Measurements from ENCODE around the gene FPGS. TPM values are rescaled to one million over a fixed set of nuclear protein-coding genes. Genes with fewer than 3 reads are reported as not detected.
A peak's percentile ranks its signal among the peaks of the same experiment; 100 is the strongest.

Gene FPGS
- polyA plus RNA-seq, 3 donors = 21.3 to 28.5 (median 25.2) TPM

DNA sequence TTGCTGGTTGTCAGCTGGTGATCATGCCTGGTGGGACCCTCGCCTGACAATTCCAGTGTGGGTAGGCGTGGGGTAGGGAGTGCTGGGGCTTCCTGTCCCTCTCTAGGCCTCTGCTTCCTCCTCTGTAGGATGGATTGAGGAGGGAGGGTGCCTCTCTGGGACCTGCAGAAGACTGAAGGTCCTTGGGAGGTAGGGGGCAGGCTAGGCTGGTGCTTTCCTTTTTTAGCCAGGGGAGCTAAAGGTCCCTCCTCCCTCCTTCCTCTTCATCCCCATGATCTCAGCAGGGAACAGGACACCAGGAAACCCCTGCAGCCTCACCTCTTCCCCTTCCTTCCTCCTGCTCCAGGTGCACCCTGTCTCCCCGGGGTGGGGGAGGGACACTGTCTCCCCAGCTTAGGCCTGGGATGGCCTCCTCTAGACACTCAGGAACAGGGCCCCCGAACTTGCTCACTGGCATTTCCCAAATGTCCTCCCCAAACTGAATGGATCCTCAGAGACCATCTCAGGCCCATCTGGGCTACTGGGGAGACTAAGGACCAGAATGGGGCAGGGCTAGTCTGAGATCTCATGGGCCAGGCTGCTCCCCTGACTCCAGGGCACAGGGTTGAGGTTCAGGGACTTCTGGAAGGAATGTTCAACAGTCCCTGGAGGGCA is 32.6 kb upstream of the FPGS start:
- peak overlapping the region; percentile 86 to 94 (median 89) for H3K27ac Mint-ChIP-seq
- Histone ChIP-seq H3K27me3 (ENCODE audit: control insufficient read depth in 2 of 2, insufficient read depth in 2 of 2, low read length in 2 of 2) (no peaks in the 10 kb centered on the region), H2AFZ (ENCODE audit: insufficient read depth, low read depth, low read length, poor library complexity, severe bottlenecking) (no peak overlapping the region), H4K20me1 (ENCODE audit: insufficient read depth, low read length) (peaks cover 99% of the 10 kb centered on the region), H3K4me3 (replicated peaks in 1 of 3; ENCODE audit: low read depth in 2 of 3, low read length in 3 of 3) (peak overlapping the region in 1 of 3 experiments; percentile 80), H3K4me1 (ENCODE audit: control insufficient read depth in 1 of 2, insufficient read depth in 2 of 2, low read length in 2 of 2) (peaks cover 58 to 82% of the 10 kb centered on the region in 2 donors), H3K9me3 (replicated peaks in 1 of 2; ENCODE audit: control insufficient read depth in 1 of 2, insufficient read depth in 1 of 2, low read length in 2 of 2) (no peaks in the 10 kb centered on the region), H3K4me2 (replicated peaks; ENCODE audit: extremely low read depth, low read length, poor library complexity, severe bottlenecking) (peak overlapping the region; percentile 86), H3K36me3 (replicated peaks in 1 of 2; ENCODE audit: control insufficient read depth in 1 of 2, insufficient read depth in 2 of 2, low read length in 2 of 2) (peaks cover 68 to 92% of the 10 kb centered on the region in 2 donors), H3K79me2 (ENCODE audit: insufficient read depth, low read length) (peaks cover 98% of the 10 kb centered on the region), H3K9ac (ENCODE audit: insufficient read depth, low read length, poor library complexity, severe bottlenecking) (peak overlapping the region; percentile 32), H3K27ac (ENCODE audit: low read depth in 1 of 2, low read length in 2 of 2) (peak overlapping the region; percentile 51 to 80)
- H3K9me3 Mint-ChIP-seq = no peaks in the 10 kb centered on the region
- peaks cover 85% of the 10 kb centered on the region for H3K4me1 Mint-ChIP-seq
- TF ChIP-seq CTCF (IDR thresholded peaks at IDR 0.05) = no peak
- peaks cover 0 to 3% (median 0%) of the 10 kb centered on the region in 3 donors for H3K27me3 Mint-ChIP-seq (ENCODE audit: low read depth in 3 of 3)
- H3K4me3 Mint-ChIP-seq = peak overlapping the region; percentile 88 to 91
- peak in 1 of 3 donors; percentile 28 for DNase-seq
- 12% methylated on average over 4 of the region's 4 CpGs for WGBS (ENCODE audit: insufficient coverage)
- intact Hi-C loops (cut with micrococcal nuclease) = loop anchor here (2.0 to 5.0 kb wide), 3 partner anchors 15 to 203 kb away; partner anchors contain the start of gene TOR2A (in 1 of the 2)
- peaks cover 63 to 86% of the 10 kb centered on the region in 2 donors for H3K36me3 Mint-ChIP-seq

DNA sequence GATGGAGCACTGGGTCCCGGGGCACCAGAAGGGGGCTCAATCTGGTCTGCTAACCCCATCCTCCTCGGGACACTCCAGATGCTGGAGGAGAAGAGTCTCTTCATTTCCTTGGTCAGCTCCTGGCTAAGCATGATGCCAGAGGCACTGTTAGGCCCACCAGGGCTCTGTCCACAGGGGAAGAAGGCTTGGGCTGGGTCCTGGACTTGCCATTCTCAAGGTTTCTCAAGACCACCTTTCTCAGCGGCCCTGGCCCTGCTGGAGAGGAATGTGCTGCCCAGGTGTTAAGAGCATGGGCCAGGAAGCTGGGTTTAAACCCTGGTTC is 32.1 kb upstream of the FPGS start:
- no peak overlapping the region for H2AFZ ChIP-seq (ENCODE audit: insufficient read depth, low read depth, low read length, poor library complexity, severe bottlenecking)
- peaks cover 83% of the 10 kb centered on the region for H3K4me1 Mint-ChIP-seq
- intact Hi-C loops (cut with micrococcal nuclease) = loop anchor here (2.0 to 5.0 kb wide), 3 partner anchors 14 to 203 kb away; partner anchors contain the start of gene TOR2A (in 1 of the 2)
- no peaks in the 10 kb centered on the region for H3K9me3 ChIP-seq (replicated peaks in 1 of 2; ENCODE audit: control insufficient read depth in 1 of 2, insufficient read depth in 1 of 2, low read length in 2 of 2)
- peak overlapping the region; percentile 29 to 80 (median 60) for H3K4me3 ChIP-seq (replicated peaks in 1 of 3; ENCODE audit: low read depth in 2 of 3, low read length in 3 of 3)
- H3K27me3 ChIP-seq (ENCODE audit: control insufficient read depth in 2 of 2, insufficient read depth in 2 of 2, low read length in 2 of 2) = no peaks in the 10 kb centered on the region
- peak overlapping the region; percentile 86 to 94 (median 89) for H3K27ac Mint-ChIP-seq
- H3K36me3 ChIP-seq (replicated peaks in 1 of 2; ENCODE audit: control insufficient read depth in 1 of 2, insufficient read depth in 2 of 2, low read length in 2 of 2) = peaks cover 63 to 89% of the 10 kb centered on the region in 2 donors
- peaks cover 59 to 82% of the 10 kb centered on the region in 2 donors for H3K36me3 Mint-ChIP-seq
- peaks cover 99% of the 10 kb centered on the region for H4K20me1 ChIP-seq (ENCODE audit: insufficient read depth, low read length)
- no peak for DNase-seq
- H3K4me2 ChIP-seq (replicated peaks; ENCODE audit: extremely low read depth, low read length, poor library complexity, severe bottlenecking) = peak overlapping the region; percentile 86
- H3K9ac ChIP-seq (ENCODE audit: insufficient read depth, low read length, poor library complexity, severe bottlenecking) = no peak overlapping the region
- H3K4me1 ChIP-seq (ENCODE audit: control insufficient read depth in 1 of 2, insufficient read depth in 2 of 2, low read length in 2 of 2) = peaks cover 63 to 86% of the 10 kb centered on the region in 2 donors
- H3K9me3 Mint-ChIP-seq = no peaks in the 10 kb centered on the region
- H3K27me3 Mint-ChIP-seq (ENCODE audit: low read depth in 3 of 3) = peaks cover 0 to 3% (median 0%) of the 10 kb centered on the region in 3 donors
- peak overlapping the region; percentile 88 to 91 for H3K4me3 Mint-ChIP-seq
- no peak for TF ChIP-seq CTCF (IDR thresholded peaks at IDR 0.05)
- peak overlapping the region; percentile 51 to 80 for H3K27ac ChIP-seq (ENCODE audit: low read depth in 1 of 2, low read length in 2 of 2)
- peaks cover 98% of the 10 kb centered on the region for H3K79me2 ChIP-seq (ENCODE audit: insufficient read depth, low read length)
- WGBS (ENCODE audit: insufficient coverage) = 15% methylated on average over 3 of the region's 3 CpGs

Measured in CD14-positive monocyte (primary cell).